ENCODE results near the gene FEZF2.
A peak's percentile ranks its signal among the peaks of the same experiment; 100 is the strongest.

FEZF2 gene

GRCh38 chr3:62368290-62368704 is 5.1 kb downstream of the FEZF2 start:
- Histone ChIP-seq H2BK15ac (replicated peaks; ENCODE audit: low read depth) (no peak overlapping the region), H3K36me3 (ENCODE audit: control insufficient read depth, insufficient read depth, low read length) (no peaks in the 10 kb centered on the region), H3K4me1 (ENCODE audit: control insufficient read depth, low read depth, low read length) (peaks cover 7% of the 10 kb centered on the region), H3K4me2 (ENCODE audit: low read length) (peak overlapping the region; percentile 45), H3K4ac (ENCODE audit: low read depth, low read length) (no peak overlapping the region), H3K27ac (ENCODE audit: low read depth, low read length) (no peak overlapping the region), H3K56ac (ENCODE audit: low read length) (no peak overlapping the region), H3K79me1 (ENCODE audit: low read length) (no peaks in the 10 kb centered on the region), H3K27me3 (ENCODE audit: insufficient read depth, low read length, poor library complexity) (peaks cover 86% of the 10 kb centered on the region), H3K79me2 (ENCODE audit: control insufficient read depth, insufficient read depth, low read length) (no peaks in the 10 kb centered on the region), H2AK5ac (ENCODE audit: low read length) (no peak overlapping the region), H4K8ac (ENCODE audit: low read depth, low read length) (no peak overlapping the region), H3K9ac (ENCODE audit: low read length) (no peak overlapping the region), H4K5ac (ENCODE audit: low read length) (no peak overlapping the region), H2BK120ac (ENCODE audit: low read depth, low read length) (no peak overlapping the region), H3K18ac (ENCODE audit: low read length) (no peak overlapping the region), H3K23ac (ENCODE audit: low read length) (no peak overlapping the region), H2BK5ac (ENCODE audit: low read length) (no peak overlapping the region), H3K4me3 (ENCODE audit: low read length) (no peak overlapping the region)
- WGBS (ENCODE audit: extremely low coverage, insufficient coverage, low lambda C conversion rate) = no CpG with 5 or more reads among the region's 19 CpGs
- DNase-seq = no peak

GRCh38 chr3:62367763-62368195 is 5.6 kb downstream of the FEZF2 start:
- no peak overlapping the region for H3K9ac ChIP-seq (ENCODE audit: low read length)
- no peak overlapping the region for H3K23ac ChIP-seq (ENCODE audit: low read length)
- peak; percentile 38 for DNase-seq
- H3K4me3 ChIP-seq (ENCODE audit: low read length) = no peak overlapping the region
- no peak overlapping the region for H3K18ac ChIP-seq (ENCODE audit: low read length)
- no peak overlapping the region for H4K5ac ChIP-seq (ENCODE audit: low read length)
- H3K4me1 ChIP-seq (ENCODE audit: control insufficient read depth, low read depth, low read length) = peaks cover 7% of the 10 kb centered on the region
- H3K27ac ChIP-seq (ENCODE audit: low read depth, low read length) = no peak overlapping the region
- no peak overlapping the region for H3K56ac ChIP-seq (ENCODE audit: low read length)
- no peak overlapping the region for H3K4ac ChIP-seq (ENCODE audit: low read depth, low read length)
- no peak overlapping the region for H2BK5ac ChIP-seq (ENCODE audit: low read length)
- H2BK15ac ChIP-seq (replicated peaks; ENCODE audit: low read depth) = no peak overlapping the region
- H3K36me3 ChIP-seq (ENCODE audit: control insufficient read depth, insufficient read depth, low read length) = no peaks in the 10 kb centered on the region
- no peak overlapping the region for H2BK120ac ChIP-seq (ENCODE audit: low read depth, low read length)
- H3K4me2 ChIP-seq (ENCODE audit: low read length) = peak overlapping the region; percentile 45
- WGBS (ENCODE audit: extremely low coverage, insufficient coverage, low lambda C conversion rate) = no CpG with 5 or more reads among the region's 25 CpGs
- H3K79me1 ChIP-seq (ENCODE audit: low read length) = no peaks in the 10 kb centered on the region
- H2AK5ac ChIP-seq (ENCODE audit: low read length) = no peak overlapping the region
- no peaks in the 10 kb centered on the region for H3K79me2 ChIP-seq (ENCODE audit: control insufficient read depth, insufficient read depth, low read length)
- H4K8ac ChIP-seq (ENCODE audit: low read depth, low read length) = no peak overlapping the region
- peaks cover 80% of the 10 kb centered on the region for H3K27me3 ChIP-seq (ENCODE audit: insufficient read depth, low read length, poor library complexity)

- Histone ChIP-seq H3K4me1 (ENCODE audit: control insufficient read depth, low read depth, low read length) (peaks cover 7% of the 10 kb centered on the region), H2BK5ac (ENCODE audit: low read length) (no peak overlapping the region), H2BK120ac (ENCODE audit: low read depth, low read length) (no peak overlapping the region), H3K56ac (ENCODE audit: low read length) (no peak overlapping the region), H3K18ac (ENCODE audit: low read length) (no peak overlapping the region), H4K5ac (ENCODE audit: low read length) (no peak overlapping the region), H3K9ac (ENCODE audit: low read length) (no peak overlapping the region), H2AK5ac (ENCODE audit: low read length) (no peak overlapping the region), H3K27ac (ENCODE audit: low read depth, low read length) (no peak overlapping the region), H3K4ac (ENCODE audit: low read depth, low read length) (no peak overlapping the region), H4K8ac (ENCODE audit: low read depth, low read length) (no peak overlapping the region), H3K4me3 (ENCODE audit: low read length) (no peak overlapping the region), H3K27me3 (ENCODE audit: insufficient read depth, low read length, poor library complexity) (peaks cover 65% of the 10 kb centered on the region), H3K79me1 (ENCODE audit: low read length) (no peaks in the 10 kb centered on the region), H2BK15ac (replicated peaks; ENCODE audit: low read depth) (no peak overlapping the region), H3K4me2 (ENCODE audit: low read length) (no peak overlapping the region), H3K36me3 (ENCODE audit: control insufficient read depth, insufficient read depth, low read length) (no peaks in the 10 kb centered on the region), H3K79me2 (ENCODE audit: control insufficient read depth, insufficient read depth, low read length) (no peaks in the 10 kb centered on the region), H3K23ac (ENCODE audit: low read length) (no peak overlapping the region)
- no peak for DNase-seq
- no CpG with 5 or more reads among the region's 4 CpGs for WGBS (ENCODE audit: extremely low coverage, insufficient coverage, low lambda C conversion rate)
Observed at GRCh38 chr3:62366126-62366484, 7.2 kb downstream of the FEZF2 start.

GRCh38 chr3:62365391-62366125 is 7.8 kb downstream of the FEZF2 start:
- Histone ChIP-seq H2BK120ac (ENCODE audit: low read depth, low read length) (no peak overlapping the region), H3K9ac (ENCODE audit: low read length) (no peak overlapping the region), H2BK5ac (ENCODE audit: low read length) (no peak overlapping the region), H2AK5ac (ENCODE audit: low read length) (no peak overlapping the region), H3K4me3 (ENCODE audit: low read length) (no peak overlapping the region), H3K4me2 (ENCODE audit: low read length) (no peak overlapping the region), H3K18ac (ENCODE audit: low read length) (no peak overlapping the region), H3K4me1 (ENCODE audit: control insufficient read depth, low read depth, low read length) (peaks cover 7% of the 10 kb centered on the region), H3K4ac (ENCODE audit: low read depth, low read length) (no peak overlapping the region), H3K79me1 (ENCODE audit: low read length) (no peaks in the 10 kb centered on the region), H3K56ac (ENCODE audit: low read length) (no peak overlapping the region), H4K8ac (ENCODE audit: low read depth, low read length) (no peak overlapping the region), H3K23ac (ENCODE audit: low read length) (no peak overlapping the region), H3K27ac (ENCODE audit: low read depth, low read length) (no peak overlapping the region), H2BK15ac (replicated peaks; ENCODE audit: low read depth) (no peak overlapping the region), H3K27me3 (ENCODE audit: insufficient read depth, low read length, poor library complexity) (peaks cover 59% of the 10 kb centered on the region), H3K79me2 (ENCODE audit: control insufficient read depth, insufficient read depth, low read length) (no peaks in the 10 kb centered on the region), H4K5ac (ENCODE audit: low read length) (no peak overlapping the region), H3K36me3 (ENCODE audit: control insufficient read depth, insufficient read depth, low read length) (no peaks in the 10 kb centered on the region)
- DNase-seq = peak; percentile 25
- no CpG with 5 or more reads among the region's 16 CpGs for WGBS (ENCODE audit: extremely low coverage, insufficient coverage, low lambda C conversion rate)

- H3K4me2 ChIP-seq (ENCODE audit: low read length) = no peak overlapping the region
- H3K79me1 ChIP-seq (ENCODE audit: low read length) = no peaks in the 10 kb centered on the region
- H3K27ac ChIP-seq (ENCODE audit: low read depth, low read length) = no peak overlapping the region
- no peak overlapping the region for H3K23ac ChIP-seq (ENCODE audit: low read length)
- no peak overlapping the region for H3K4me3 ChIP-seq (ENCODE audit: low read length)
- no peak overlapping the region for H4K8ac ChIP-seq (ENCODE audit: low read depth, low read length)
- no peaks in the 10 kb centered on the region for H3K79me2 ChIP-seq (ENCODE audit: control insufficient read depth, insufficient read depth, low read length)
- H2BK15ac ChIP-seq (replicated peaks; ENCODE audit: low read depth) = no peak overlapping the region
- no peak overlapping the region for H2AK5ac ChIP-seq (ENCODE audit: low read length)
- no peak overlapping the region for H3K18ac ChIP-seq (ENCODE audit: low read length)
- no peak overlapping the region for H2BK120ac ChIP-seq (ENCODE audit: low read depth, low read length)
- H2BK5ac ChIP-seq (ENCODE audit: low read length) = no peak overlapping the region
- no peak for DNase-seq
- H3K27me3 ChIP-seq (ENCODE audit: insufficient read depth, low read length, poor library complexity) = peaks cover 46% of the 10 kb centered on the region
- H3K4me1 ChIP-seq (ENCODE audit: control insufficient read depth, low read depth, low read length) = peaks cover 7% of the 10 kb centered on the region
- no peak overlapping the region for H3K56ac ChIP-seq (ENCODE audit: low read length)
- no peak overlapping the region for H3K9ac ChIP-seq (ENCODE audit: low read length)
- no peak overlapping the region for H3K4ac ChIP-seq (ENCODE audit: low read depth, low read length)
- no peak overlapping the region for H4K5ac ChIP-seq (ENCODE audit: low read length)
- H3K36me3 ChIP-seq (ENCODE audit: control insufficient read depth, insufficient read depth, low read length) = no peaks in the 10 kb centered on the region
Observed at GRCh38 chr3:62364191-62364590, 9.2 kb downstream of the FEZF2 start.

- Histone ChIP-seq H3K36me3 (ENCODE audit: control insufficient read depth, insufficient read depth, low read length) (no peaks in the 10 kb centered on the region), H3K79me1 (ENCODE audit: low read length) (no peaks in the 10 kb centered on the region), H3K18ac (ENCODE audit: low read length) (no peak overlapping the region), H2BK120ac (ENCODE audit: low read depth, low read length) (no peak overlapping the region), H3K4ac (ENCODE audit: low read depth, low read length) (no peak overlapping the region), H2BK5ac (ENCODE audit: low read length) (no peak overlapping the region), H2BK15ac (replicated peaks; ENCODE audit: low read depth) (no peak overlapping the region), H3K4me3 (ENCODE audit: low read length) (no peak overlapping the region), H3K4me2 (ENCODE audit: low read length) (no peak overlapping the region), H2AK5ac (ENCODE audit: low read length) (no peak overlapping the region), H3K23ac (ENCODE audit: low read length) (no peak overlapping the region), H3K79me2 (ENCODE audit: control insufficient read depth, insufficient read depth, low read length) (no peaks in the 10 kb centered on the region), H4K8ac (ENCODE audit: low read depth, low read length) (no peak overlapping the region), H3K27ac (ENCODE audit: low read depth, low read length) (no peak overlapping the region), H3K56ac (ENCODE audit: low read length) (no peak overlapping the region), H3K4me1 (ENCODE audit: control insufficient read depth, low read depth, low read length) (peaks cover 7% of the 10 kb centered on the region), H4K5ac (ENCODE audit: low read length) (no peak overlapping the region), H3K27me3 (ENCODE audit: insufficient read depth, low read length, poor library complexity) (peaks cover 40% of the 10 kb centered on the region), H3K9ac (ENCODE audit: low read length) (no peak overlapping the region)
- DNase-seq = no peak
- WGBS (ENCODE audit: extremely low coverage, insufficient coverage, low lambda C conversion rate) = no CpG with 5 or more reads among the region's 6 CpGs
Observed at GRCh38 chr3:62363275-62363674, 10.1 kb downstream of the FEZF2 start.

Data from mesendoderm (in vitro differentiated cells).